Spleen (tissue), 7 donors: ENCODE results near the gene RANBP17.

Source experiments
- CTCF ChIP-seq, 11 experiments: fragments of 200-600 bp in 7 of 11; fragments of 450-650 bp in 4 of 11; sonication (generic) in 4 of 11; IDR thresholded peaks in 8 of 11; conservative IDR thresholded peaks in 3 of 11; 1 replicate in 7 of 11; 2 replicates in 4 of 11; pipeline versions ENCODE4 v1.4.0 to v1.8.0; 2016 to 2021; ENCODE audit warnings: antibody characterized with exemption in 11 of 11, inconsistent platforms in 4 of 11, mild to moderate bottlenecking in 1 of 11
- POLR2AphosphoS5 ChIP-seq, 3 donors: sonication (generic); formaldehyde crosslinking; IDR thresholded peaks; one replicate each; pipeline ENCODE4 v1.5.1; 2017; ENCODE audit warnings: antibody characterized with exemption in 3 of 3
- donor health status: DM: no; HTN: no; CAD: no; lungs with moderate emphysema.
- donor health status: DM: no; HTN: no; CAD: no.
- donor health status: DM: no; HTN: no; CAD: no.

- TF ChIP-seq POLR2AphosphoS5 (IDR thresholded peaks at IDR 0.05), result no peak
- peak in 2 of 11 experiments; percentile 7 to 23 for TF ChIP-seq CTCF (IDR thresholded peaks at IDR 0.05 in 8 of 11, conservative IDR thresholded peaks at IDR 0.05 in 3 of 11)
Observed at GRCh38 chr5:171310212-171310818, 448.5 kb downstream of the RANBP17 start.
